GM20431 (cell line): Measurements from ENCODE around the gene BACH2.

Source experiments
- in situ Hi-C: fragments of 300-500 bp; cut with MseI, MboI; formaldehyde crosslinking; loops from one replicate; pipeline ENCODE4 v1.15.0; 2020; ENCODE audit warnings: low sequenced_read_pairs; ENCODE audit not compliant: unreplicated experiment

The BACH2 gene

DNA sequence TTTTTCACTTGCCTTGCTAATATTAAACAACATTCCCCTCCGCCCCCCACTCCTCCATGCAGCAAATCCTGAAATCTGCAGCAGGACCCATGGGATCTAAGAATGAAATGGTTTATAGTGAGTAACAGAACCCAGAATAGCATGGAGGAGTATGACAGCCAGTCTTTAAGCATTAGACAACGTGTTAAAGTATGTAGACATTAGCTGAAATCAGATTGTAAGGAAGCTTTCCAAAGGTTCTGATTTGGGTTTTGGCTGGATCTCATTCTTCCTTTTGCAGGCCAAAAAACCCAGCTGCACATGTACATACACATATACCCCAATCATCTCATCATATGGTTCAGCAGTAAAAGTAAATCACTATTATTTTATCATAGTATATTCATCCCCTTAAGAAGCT lies 275.9 kb downstream of the BACH2 start:
- in situ Hi-C loops: no loop called here

DNA sequence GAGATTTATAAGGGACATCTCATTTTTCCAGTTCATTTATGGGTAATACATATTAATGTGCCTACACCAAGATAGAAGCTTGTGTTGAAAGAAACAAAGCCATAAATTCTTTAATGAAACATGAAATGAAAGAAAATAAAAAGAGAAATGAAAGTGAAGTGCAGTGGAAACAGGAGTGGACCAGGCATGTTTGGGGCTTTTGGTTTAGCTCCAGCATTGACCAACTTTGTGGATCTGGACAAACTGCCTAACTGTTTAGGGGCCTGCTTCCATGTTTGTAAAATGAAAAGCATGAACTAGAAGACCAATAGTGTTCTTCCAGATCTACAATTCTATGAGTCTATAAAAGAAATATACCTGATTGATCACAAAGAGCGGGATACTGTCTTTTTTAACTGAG lies 277.4 kb downstream of the BACH2 start:
- in situ Hi-C loops: no loop called here

DNA sequence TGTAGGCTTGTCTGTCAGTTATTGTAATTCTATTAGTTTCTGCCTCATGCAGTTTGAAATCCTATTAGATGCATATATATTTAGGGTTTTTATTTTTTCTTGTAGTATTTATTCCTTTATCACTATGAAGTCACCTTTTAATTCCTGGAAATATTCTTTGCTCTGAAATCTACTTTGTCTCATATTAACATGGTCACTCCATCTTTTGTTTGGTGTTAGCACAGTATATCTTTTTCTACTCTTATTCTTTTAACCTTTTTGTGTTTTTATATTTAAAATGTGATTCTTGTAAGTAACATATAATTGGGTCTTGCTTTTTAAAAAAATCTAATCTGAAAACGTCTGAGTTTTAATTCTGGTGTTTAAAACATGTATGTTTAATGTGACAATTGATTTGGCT lies 280.8 kb downstream of the BACH2 start:
- in situ Hi-C loops: no loop called here

DNA sequence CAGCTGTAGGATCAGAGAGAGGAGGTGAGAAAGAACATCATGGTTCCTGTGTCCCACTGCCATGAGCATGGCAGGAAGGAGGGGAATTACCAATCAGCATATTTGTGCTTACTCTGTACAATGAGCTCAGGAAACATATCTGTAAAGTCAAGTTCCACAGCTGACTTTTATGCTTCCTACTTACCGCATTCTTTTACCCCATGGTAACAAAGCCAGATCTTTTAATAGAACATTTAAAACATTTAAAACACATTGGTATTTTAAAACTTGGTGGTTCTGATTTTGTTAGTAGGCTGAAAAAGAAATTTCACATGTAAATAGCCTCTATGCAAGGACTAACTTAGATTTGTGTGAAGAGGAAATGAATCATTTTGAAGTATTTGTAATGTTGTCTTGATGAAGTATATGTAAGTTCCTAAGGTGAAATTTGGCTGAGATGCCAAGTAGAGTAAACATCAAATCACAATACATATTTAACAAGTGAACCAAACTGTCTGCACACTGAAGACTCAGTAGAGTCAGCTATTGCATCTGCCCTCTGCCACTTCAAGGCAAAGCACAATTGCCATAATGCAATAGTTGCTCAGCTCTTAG lies 287.6 kb downstream of the BACH2 start:
- in situ Hi-C loops: no loop called here

DNA sequence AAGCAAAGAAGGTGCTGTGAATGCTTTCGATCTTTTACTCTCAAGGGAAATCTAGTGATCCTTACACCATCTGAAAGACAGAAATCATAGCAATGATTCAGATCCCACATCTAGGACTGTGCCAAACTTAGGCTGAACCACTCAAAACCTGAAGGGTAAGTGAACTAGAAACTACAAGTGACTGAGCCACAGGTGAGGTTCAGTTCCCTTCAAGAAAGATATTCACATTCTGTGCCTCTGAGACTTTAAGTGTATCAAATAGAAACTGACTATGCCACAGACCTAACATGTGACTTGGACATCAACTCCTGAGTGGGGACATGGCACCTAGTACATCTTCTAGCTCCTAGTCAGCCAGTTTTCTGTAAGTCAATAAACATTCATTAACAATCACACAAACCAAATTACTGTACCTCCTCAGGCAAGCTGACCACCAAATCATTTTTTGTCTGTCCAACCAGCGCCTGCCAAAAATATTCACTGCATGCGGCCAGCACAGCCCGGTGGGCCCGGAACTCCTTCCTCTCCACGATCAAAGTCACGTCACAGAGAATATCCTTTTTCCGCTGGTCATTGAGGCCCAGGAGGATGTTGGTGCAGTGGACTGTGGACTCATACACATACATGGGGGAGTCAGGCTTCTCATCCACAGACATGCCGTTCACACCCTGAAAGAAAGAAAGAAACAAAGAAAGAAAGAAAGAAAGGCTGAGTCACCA lies 288.3 kb downstream of the BACH2 start:
- in situ Hi-C loops: no loop called here

DNA sequence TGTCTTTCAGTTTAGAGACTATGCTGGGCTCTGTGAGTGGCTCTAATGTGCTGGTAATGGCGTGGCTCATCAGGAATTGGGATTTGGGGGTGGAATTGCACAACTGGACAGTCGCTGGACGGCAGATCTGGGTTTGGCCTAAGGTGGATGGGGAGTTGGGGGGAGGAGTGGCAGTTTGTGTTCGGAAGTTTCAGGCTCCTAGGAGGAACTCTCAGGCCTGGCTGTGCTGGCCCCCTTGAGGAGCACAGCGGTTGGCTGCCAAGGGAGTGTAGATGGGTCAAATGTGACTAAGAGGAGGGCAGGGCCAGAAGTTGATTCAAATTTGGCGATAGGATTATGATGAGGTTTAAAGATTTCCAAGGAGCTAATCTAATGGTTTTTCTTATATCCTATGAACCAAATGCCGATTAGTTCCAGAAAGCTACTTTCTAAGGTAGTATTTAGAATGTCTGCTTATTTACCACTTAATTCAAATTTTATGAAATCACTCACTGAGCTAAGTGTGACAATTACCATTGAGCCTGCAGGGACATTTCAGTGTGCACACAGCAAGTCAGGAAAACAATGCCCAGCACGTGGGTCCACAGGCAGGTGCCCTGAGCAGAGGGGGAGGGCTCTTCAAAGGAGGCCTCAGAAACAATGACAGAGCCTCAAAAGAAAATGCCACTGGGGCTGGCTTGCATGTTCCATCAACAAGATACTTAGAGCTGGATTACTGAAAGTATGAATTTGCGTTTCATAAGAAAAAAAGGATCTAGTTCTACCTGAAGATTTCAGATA lies 291.4 kb downstream of the BACH2 start:
- in situ Hi-C loops: no loop called here

DNA sequence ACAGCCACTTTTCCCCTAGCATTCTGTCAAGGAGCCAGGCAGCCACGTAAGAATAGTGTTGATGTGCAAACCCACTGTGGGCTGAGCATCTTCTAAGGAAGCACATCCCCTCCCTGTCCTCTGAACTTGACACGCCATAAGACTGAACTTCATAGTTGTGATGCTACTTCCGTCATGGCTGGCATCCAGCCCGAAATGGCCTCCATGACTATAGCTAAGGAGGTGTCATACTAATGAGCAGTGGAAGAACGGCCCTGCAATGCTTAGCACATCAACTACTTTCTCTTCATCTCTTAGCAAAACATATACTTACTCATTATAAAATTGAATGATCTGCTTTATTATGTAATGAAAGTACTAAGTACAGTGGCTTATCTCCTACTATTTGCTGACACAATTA lies 292.1 kb downstream of the BACH2 start:
- in situ Hi-C loops: no loop called here

DNA sequence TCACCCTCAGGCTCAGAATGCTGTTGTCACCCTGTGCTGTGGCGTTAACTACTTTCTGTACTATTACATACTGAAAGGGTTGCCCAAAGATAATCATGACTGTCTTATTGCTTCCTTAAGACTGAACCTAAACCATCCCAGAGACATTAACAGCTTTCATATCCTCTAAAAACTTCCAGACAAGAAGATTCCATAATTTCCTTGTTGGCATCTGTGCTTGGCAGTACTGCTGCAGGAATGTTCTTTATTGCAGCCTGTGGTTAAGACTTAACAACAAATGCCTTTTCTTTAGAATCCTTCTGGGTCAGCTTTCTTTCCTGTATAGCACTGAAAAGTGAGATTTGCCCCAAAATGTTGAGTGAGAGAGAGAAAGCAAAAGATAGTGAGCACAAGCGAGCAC lies 292.7 kb downstream of the BACH2 start:
- in situ Hi-C loops: no loop called here

DNA sequence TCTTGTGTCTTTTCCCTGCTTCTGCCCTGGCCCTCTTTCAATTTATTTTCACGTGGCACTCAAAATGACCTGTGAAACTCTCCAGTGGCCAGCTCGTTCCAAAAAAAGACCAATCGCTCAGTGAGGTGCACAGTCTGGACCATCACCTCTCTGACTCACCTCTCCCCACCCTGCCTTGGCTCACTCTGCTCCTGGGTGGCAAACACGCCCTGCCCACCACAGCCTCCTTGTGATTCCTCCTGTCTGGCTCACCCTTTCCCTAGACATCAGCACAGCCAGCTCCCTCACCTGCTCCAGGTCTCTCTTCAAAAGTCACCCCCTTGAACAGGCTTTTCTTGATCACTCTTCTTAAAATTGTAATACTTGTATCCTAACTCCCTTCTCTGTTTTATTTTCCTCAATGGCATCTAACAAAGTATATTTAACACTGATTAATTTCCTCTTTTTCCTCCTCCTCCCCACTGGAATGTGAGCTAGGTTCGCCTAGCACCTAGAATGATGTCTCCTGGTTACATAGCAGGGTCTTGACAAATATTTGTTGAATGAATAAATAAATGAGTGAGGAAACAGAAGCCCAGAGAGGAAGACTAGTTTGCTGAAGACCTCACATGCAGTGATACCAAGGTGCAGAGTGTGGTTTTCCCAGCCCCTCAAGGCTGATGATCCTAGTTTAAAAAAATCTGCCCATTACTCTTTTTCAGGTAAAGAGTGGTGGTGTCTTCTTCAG lies 293.4 kb downstream of the BACH2 start:
- in situ Hi-C loops: no loop called here

DNA sequence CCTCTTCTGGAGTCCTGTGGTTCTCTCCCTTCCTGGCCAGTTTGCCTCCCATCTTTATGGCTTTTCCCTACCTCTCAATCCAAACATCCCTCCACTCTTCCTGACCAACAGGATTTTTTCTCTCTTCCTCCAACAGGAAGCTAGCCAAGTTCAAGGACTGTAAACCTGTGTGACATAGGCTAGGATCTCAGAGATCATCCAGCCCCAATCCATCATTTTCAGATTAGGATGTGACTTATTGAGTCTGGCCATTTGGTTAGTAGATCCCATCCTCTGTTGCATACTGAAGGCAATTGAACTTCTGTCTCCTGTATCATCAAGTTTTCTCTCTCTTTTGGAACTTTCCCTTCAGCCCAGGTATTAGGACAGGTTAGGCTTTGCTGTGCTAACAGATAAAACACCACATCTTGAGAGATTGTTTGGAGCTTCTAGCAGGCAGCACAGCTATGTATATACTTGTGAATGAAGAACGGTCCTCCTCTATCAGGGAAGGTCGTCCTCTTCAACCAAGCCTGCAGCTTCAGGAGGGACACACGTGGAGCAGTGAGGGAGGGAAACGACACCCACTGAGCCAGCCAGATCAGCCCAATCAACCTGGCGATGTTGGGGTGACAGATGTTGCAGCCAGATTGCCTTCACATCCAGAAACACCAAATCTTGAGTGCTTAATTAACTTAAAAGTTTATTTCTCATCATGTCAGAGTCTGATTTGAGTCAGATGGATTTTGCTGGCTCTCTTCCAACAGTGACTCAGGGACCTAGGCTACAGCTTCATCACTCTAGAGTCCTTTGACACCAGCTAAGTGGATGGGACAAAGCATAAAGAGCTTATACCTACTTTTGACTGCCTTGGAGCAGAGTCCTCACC lies 295.5 kb downstream of the BACH2 start:
- in situ Hi-C loops: no loop called here

DNA sequence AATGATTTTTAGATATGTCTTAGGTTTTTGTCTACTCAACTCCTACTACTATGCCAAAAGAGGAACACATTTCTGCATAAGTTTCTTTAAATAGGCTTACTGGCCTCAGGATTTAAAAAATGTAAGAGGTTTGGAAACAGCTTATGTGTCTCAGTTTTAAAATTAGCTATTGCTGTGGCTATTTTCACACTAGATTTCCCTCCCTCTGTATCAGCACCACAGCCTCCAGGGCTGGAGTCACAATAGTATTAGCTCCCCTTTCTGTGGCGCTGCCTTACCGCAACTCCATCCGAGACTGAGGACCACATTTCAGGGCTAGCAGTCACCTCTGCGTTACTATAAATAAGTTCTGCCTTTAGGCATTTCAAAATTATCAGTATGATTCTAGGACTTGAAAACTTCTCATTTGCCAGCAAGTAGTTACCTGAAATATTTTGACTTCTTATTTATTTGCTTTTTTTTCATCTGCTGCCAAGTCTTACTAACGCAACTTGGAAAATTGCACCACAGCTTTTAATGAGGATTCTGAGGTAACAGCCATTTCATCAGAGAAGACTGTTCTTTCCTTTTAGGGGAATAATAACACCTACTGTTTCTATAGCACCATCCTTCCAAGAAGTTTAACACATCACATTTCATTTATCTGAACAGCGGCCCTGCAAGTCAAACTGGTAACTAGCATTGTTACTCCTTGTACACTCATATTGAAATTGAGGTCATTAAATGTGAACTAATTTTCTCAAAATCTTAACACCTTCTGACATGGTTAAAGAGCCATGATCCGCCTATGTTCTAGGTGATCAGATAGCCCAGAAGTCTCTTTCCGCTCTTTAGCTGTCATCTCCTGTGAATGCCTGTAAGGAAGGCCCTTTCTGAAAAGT lies 296.5 kb downstream of the BACH2 start:
- in situ Hi-C loops: no loop called here

DNA sequence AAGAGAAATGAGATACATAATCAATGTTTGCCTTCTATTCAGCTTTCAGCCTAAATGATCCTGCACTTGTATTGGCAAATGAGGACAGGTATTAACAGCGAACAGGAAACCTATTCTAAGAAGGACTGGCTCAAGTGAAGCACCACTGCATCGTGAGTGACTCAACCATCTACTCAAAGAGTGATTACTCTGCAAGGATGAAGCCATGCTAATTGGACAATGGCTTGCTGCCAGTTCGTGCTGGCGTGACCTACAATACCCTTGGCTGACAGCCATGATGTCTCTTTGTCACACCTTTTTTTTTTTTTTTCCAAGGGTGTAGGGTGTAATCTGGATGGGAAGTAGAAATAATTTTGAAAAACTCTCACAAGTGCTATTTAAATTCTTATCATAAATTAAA lies 297.5 kb downstream of the BACH2 start:
- in situ Hi-C loops: no loop called here

DNA sequence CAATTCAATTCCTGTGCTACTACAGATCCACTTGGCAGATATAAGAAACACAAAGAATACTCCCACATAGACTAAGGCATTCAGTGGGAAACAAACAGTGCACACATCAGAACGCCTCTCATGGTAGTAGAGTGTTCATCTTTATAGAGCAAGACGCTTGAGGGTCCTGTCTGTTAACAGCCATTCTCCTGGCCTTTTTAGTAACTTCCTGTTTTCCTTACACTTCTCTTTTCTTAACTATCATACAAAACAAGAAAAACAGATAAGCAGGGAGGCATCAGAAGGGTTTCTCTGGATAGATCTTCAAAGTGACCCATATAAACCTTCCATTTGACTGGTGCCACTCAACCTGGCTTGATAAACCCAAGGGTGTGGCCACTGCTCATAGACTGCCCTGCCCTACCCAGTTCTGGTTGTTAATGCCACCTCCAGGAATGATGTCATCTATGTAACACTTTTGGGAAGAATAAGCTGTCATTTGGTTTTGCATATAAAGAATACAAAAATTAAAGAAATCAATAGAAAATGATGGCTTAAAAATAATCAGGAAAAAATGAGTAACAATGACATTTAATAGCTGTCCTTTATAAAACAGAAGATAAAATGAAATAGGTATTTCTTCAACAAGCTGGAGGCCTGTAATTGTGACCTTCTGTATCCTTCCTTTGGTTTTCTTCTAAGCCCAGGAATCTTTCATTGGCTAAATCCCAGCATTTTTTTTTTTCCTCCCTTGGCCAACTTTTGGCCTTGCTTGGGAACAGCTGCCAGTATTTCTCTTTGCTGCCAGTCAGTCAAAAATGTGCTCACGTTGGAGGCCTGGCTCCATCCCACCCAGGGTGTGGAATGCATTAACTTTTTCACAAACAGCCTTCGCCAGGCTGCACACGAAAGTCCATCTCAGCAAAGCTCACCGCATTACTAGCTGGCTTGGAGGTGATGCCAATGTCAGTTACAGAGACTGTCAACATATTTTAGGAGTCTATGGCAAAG lies 298.9 kb downstream of the BACH2 start:
- in situ Hi-C loops: no loop called here

DNA sequence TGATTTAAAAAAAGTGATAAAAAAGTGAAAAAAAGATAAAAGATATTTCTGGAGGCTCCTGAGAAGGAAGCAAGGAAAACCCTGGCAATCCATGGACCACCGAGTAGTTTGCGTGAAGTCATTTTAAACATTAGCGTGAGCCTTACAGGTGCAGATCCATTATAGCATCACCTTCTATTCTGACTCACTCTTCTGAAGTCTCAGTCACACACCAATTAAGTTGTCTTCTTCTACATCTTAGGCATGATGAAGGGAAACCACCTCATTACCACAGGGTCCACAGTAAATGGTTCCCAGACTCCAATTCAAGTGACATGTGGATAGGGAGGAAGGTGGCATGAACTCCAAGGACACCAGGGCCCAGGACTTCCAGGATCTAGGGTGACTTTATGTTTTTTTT lies 303.2 kb downstream of the BACH2 start:
- in situ Hi-C loops: no loop called here

DNA sequence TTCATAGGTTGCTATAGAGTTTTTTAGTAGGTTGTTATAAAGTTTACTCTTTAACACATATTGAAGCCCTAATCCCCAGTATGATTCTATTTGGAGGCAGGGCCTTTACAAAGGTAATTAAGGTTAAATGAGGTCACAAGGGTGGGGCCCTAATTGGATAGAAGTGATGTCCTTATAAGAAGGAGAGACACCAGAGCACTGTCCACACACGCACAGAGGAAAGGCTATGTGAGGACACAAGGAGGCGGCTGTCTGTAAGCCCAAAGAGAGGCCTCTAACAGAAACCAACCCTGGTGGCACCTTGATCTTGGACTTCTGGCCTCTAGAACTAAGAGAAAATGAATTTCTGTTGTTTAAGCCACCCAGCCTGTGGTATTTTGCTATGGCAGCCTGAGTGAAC lies 303.8 kb downstream of the BACH2 start:
- in situ Hi-C loops: no loop called here

DNA sequence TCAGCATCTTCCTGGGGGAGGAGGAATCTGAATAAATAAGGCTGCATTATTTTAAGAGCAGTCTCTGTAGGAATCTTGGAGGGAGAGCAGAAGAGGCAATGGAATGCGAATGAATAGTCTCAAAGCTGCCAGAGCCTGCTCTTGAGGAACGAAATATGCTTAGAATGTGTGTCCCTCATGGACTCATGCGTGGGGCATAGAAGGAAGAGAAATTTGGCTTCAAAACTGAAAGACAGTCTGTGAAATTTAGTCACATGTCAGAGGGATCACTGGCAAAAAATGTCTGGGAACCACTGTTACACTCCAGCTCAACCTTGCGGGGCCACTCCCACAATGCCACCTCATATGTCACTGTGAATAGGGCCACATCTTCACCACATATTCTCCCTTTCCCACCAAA lies 306.9 kb downstream of the BACH2 start:
- in situ Hi-C loops: no loop called here

DNA sequence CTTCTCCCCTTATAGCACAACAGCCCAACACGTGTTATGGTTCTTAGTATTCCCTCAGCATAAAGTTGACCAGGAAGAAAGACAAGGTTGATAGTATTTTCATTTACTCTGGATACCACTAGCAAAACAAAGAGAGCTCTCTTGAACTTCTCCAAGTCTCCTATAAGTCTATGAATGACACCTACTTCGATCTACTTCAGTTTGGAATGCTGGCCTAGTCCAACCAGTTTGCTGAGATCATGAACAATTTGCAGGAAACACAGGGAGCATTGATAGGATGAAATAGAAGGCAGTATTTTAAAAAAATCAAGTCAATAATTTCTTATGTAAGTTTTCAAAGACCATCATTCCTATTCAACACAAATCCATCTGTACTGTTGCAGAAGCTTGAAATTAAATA lies 308.8 kb downstream of the BACH2 start:
- in situ Hi-C loops: no loop called here

DNA sequence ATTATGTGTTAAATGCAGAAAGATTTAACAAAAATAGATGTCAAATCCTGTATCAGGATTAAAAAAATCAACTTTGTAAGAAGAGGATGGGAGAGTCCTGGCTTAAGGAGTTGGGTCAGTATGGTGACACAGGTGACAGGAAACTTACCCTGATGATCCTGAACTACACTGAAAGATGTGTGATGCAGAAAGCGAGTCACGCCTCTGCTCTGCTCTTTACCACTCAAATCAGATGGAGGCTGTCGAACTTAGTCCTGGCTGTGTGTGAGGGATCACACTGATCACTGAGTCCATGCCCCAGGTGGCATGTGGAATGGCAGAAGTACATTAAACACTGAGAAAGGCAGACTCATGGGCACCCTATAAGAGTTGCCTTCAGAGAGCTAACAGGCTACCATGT lies 309.5 kb downstream of the BACH2 start:
- in situ Hi-C loops: no loop called here
